Activated CD4-positive, alpha-beta memory T cell treated with anti-CD3 and anti-CD28 coated beads for 36 hours (primary cell): ENCODE results near the gene DXO. TPM values are rescaled to one million over a fixed set of nuclear protein-coding genes. Genes with fewer than 3 reads are reported as not detected.
"Not testable (repeated sequence)": the region's sequence is repeated elsewhere in the genome, so short reads cannot be mapped to it uniquely, and the experiment has no call there.

Experiments used
- CTCF ChIA-PET: fragments of 350-600 bp; sonication (Branson Sonifier 250); formaldehyde crosslinking; loops from one replicate; lab custom pipeline; 2021; ENCODE audit warnings: antibody characterized with exemption, inconsistent platforms; lab: Charles Lee
- POLR2A ChIA-PET: fragments of 350-600 bp; sonication (Branson Sonifier 250); formaldehyde crosslinking; loops from one replicate; lab custom pipeline; 2021; ENCODE audit warnings: antibody characterized with exemption; lab: Charles Lee
- DNase-seq: peaks from one replicate; pipeline ENCODE4 v3.0.0-alpha.2; 2020
- H3K27ac Mint-ChIP-seq: one replicate; pipeline ENCODE4 v1.8.0; 2021; ENCODE audit warnings: mixed read lengths
- H3K27me3 Mint-ChIP-seq: one replicate; pipeline ENCODE4 v1.8.0; 2021; ENCODE audit warnings: mixed read lengths
- H3K36me3 Mint-ChIP-seq: one replicate; pipeline ENCODE4 v1.8.0; 2021; ENCODE audit warnings: mixed read lengths
- H3K4me1 Mint-ChIP-seq: one replicate; pipeline ENCODE4 v1.8.0; 2021; ENCODE audit warnings: low read depth, mixed read lengths
- H3K4me3 Mint-ChIP-seq: one replicate; pipeline ENCODE4 v1.8.0; 2021; ENCODE audit warnings: mild to moderate bottlenecking, mixed read lengths
- H3K9me3 Mint-ChIP-seq: one replicate; pipeline ENCODE4 v1.8.0; 2021; ENCODE audit warnings: mixed read lengths
- intact Hi-C: fragments of 100-400 bp; cut with micrococcal nuclease; formaldehyde crosslinking; loops from one replicate; pipeline ENCODE4 v1.15.1; 2023
- total RNA-seq, 2 experiments: library from RNA; stranded (reverse); gene quantifications; one replicate each; pipeline ENCODE4 v1.2.3, GENCODE V29; 2021

The DXO gene
- total RNA-seq: 10 to 100 TPM; 10.8 to 12.3 TPM

DNA sequence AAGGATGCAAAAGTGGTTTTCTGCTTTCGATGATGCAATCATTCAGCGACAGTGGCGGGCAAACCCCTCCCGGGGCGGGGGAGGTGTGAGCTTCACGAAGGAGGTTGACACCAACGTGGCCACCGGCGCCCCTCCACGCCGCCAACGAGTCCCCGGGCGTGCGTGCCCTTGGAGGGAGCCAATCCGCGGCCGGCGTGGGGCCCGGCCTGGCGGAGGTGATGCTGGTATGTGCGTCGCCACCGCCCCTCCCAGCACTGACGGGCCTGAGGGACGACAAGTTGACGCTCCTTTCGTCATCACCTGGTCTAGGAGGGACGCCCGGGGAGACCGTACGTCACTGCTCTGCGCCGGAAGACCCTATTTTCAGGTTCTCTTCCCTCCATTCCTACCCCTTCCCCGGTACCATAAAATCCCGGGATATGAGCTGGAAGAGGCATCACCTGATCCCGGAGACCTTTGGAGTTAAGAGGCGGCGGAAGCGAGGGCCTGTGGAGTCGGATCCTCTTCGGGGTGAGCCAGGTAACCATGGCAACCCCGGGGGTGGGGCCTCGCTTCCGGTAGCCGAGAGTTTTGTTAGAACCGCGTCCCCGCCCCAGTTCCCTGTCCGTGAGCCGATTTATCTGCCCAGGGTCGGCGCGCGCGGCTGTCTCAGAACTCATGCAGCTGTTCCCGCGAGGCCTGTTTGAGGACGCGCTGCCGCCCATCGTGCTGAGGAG lies at the start of gene DXO:
Gene DXO (minus strand): TSS at position 146 of the 716 bp plus-strand sequence. CDS start 463 bp downstream, outside the sequence.
- peak within 1 kb of the TSS; percentile 95 for H3K4me3 Mint-ChIP-seq
- peaks cover 39% of the 10 kb centered on the region for H3K4me1 Mint-ChIP-seq
- CTCF ChIA-PET: interaction anchor here (0.9 to 1.8 kb wide), 3 partner anchors 13 to 20 kb away, joined by 3 to 7 read pairs (median 3); partner anchors contain the start of genes NELFE and SKIC2
- H3K36me3 Mint-ChIP-seq: peaks cover 28% of the 10 kb centered on the region
- no peaks in the 10 kb centered on the region for H3K27me3 Mint-ChIP-seq
- no peaks in the 10 kb centered on the region for H3K9me3 Mint-ChIP-seq
- DNase-seq: peak; percentile 99
- POLR2A ChIA-PET: interaction anchor here (0.7 to 4.2 kb wide), 12 partner anchors 9 to 1327 kb away, joined by 3 to 39 read pairs (median 3); partner anchors contain the start of genes ATF6B, DDX39B, EHMT2 and HSPA1B
- H3K27ac Mint-ChIP-seq: peak within 1 kb of the TSS; percentile 100
- intact Hi-C loops: loop anchor here (1.0 to 10.0 kb wide), 4 partner anchors 13 to 1003 kb away; partner anchors contain the start of genes AGPAT1, CLIC1, RNF5 and SKIC2

DNA sequence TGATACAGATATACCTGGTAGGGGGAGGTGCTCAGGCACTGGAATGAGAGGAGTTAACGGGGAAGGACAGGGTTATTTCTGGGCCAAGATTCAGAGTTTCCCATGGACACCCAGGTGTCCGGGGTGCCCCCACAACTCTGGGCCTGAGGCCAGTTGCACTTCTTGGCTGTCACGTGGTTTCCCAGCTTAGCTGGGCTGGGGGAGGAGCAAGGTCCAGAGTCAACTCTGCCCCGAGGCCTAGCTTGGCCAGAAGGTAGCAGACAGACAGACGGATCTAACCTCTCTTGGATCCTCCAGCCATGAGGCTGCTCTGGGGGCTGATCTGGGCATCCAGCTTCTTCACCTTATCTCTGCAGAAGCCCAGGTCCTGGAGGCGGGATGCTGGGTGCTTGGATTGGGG lies 42.6 kb upstream of the DXO start, which contains the start of gene C4B:
Gene C4B (plus strand): TSS at position 249 of the 400 bp plus-strand sequence. CDS start 51 bp downstream, at position 300.
- H3K27me3 Mint-ChIP-seq, H3K4me3 Mint-ChIP-seq, DNase-seq, H3K4me1 Mint-ChIP-seq, H3K9me3 Mint-ChIP-seq, intact Hi-C loops, POLR2A ChIA-PET, H3K36me3 Mint-ChIP-seq, H3K27ac Mint-ChIP-seq, CTCF ChIA-PET: not testable (repeated sequence)

DNA sequence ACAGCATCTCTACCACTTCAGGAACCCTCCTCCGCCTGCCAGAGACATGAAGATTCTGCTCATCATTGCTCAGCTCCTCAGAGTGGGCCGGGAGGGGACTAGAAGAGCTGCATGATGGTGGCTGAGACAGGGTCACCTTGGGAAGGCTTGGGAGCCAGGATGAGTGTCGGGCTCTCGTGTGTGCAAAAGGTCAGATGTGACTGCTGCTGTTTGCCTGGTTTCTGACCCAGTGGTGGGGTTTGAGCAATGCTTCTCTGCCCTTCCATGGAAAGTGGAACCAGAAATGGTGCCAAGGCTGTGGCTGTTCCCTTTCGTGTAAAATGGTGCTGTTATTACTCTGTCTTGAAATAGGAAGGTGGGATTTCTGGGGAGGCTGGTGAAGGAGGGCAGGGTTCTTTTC lies 41.8 kb upstream of the DXO start:
- CTCF ChIA-PET, POLR2A ChIA-PET, H3K27ac Mint-ChIP-seq, DNase-seq, intact Hi-C loops, H3K4me3 Mint-ChIP-seq, H3K9me3 Mint-ChIP-seq, H3K27me3 Mint-ChIP-seq, H3K36me3 Mint-ChIP-seq, H3K4me1 Mint-ChIP-seq: not testable (repeated sequence)

DNA sequence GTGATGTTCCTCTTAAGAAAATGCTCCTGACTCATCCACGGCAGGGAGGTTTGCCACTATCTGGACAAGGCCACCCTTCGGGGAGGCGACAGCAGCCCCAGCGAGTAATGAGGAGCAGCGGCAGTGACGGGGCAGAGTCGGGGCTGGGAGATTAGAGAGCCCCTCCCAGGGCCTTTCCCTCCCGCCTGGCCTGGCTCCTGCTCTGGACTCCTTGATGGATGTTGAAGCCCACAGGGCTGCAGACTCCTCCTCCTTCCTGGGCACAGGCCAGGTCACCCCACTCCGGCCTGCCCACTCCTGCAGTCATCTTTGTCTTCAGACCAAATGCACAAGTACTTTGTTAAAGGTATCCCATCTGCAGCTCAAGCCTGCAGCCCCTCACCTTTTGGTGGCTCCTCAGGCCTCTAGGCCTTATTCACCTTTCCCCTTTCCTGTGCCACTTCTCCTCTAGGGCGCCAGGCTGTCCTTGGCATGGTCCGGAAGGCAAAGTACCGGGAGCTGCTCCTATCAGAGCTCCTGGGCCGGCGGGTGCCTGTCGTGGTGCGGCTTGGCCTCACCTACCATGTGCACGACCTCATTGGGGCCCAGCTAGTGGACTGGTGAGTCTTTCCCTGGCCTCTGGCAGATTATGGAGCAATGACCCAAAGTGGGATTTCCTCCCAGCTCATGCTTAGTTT lies 41.1 kb upstream of the DXO start:
- H3K27ac Mint-ChIP-seq, intact Hi-C loops, H3K36me3 Mint-ChIP-seq, CTCF ChIA-PET, H3K4me3 Mint-ChIP-seq, DNase-seq, H3K4me1 Mint-ChIP-seq, POLR2A ChIA-PET, H3K9me3 Mint-ChIP-seq, H3K27me3 Mint-ChIP-seq: not testable (repeated sequence)

DNA sequence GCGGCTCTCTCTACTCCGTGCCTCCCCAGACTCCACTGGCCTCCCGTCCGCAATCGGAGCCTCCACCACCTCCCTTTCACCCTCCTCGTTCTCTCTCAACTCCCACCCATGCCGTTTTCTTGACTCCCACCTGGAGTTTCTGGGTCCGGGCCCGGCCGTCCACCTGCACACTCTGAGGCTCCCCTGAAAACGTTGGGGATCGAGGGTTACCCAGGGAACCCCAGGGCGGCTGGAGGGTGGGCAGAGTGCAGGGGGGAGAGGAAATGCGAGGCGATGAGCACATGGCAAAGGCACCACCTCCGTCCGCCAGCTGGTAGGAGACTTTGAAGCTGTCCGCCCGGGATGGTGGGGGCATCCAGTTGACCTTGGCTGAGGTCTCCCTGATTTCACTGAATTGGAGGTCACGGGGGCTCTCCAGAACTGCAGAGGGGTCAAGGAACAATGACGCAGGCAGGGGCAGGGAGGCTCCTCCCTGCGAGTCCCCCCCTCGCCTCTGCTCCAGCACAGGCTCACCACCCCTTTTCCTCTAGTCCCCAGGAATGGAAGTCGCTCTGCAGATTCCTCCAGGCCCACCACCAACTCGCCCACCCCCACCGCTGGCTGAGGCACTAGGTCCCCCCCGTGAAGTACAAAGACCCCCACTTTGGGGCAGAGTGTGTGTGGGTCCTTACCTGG lies 39.1 kb upstream of the DXO start:
- H3K4me1 Mint-ChIP-seq, intact Hi-C loops: not testable (repeated sequence)

DNA sequence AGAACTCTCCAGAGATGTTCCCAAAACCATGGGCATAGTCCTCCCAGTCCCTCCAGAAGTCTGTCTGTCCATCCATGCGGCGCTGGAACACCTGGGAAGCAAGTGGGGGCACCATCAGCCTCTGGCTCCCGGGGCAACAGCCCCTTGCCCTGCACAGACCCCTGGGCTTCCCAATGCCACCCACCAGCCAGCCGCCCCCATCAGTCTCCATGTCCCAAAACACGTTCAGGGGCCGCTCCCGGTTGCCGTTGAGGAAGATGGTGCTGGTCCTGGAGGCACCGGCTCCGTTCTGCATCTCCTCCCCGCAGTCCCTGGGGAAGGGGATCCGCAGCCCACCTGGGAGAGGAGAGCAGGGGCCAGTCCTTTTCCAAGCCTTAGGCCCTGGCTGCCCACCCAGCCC lies 37.6 kb upstream of the DXO start:
- CTCF ChIA-PET, H3K9me3 Mint-ChIP-seq, H3K36me3 Mint-ChIP-seq, intact Hi-C loops, POLR2A ChIA-PET, H3K4me1 Mint-ChIP-seq, H3K27ac Mint-ChIP-seq, H3K4me3 Mint-ChIP-seq, DNase-seq, H3K27me3 Mint-ChIP-seq: not testable (repeated sequence)

More for the DNA sequence above, 39.1 kb upstream of the DXO start:
- CTCF ChIA-PET, H3K9me3 Mint-ChIP-seq, H3K4me3 Mint-ChIP-seq, H3K36me3 Mint-ChIP-seq, H3K27me3 Mint-ChIP-seq, POLR2A ChIA-PET, H3K27ac Mint-ChIP-seq, DNase-seq: not testable (repeated sequence)

DNA sequence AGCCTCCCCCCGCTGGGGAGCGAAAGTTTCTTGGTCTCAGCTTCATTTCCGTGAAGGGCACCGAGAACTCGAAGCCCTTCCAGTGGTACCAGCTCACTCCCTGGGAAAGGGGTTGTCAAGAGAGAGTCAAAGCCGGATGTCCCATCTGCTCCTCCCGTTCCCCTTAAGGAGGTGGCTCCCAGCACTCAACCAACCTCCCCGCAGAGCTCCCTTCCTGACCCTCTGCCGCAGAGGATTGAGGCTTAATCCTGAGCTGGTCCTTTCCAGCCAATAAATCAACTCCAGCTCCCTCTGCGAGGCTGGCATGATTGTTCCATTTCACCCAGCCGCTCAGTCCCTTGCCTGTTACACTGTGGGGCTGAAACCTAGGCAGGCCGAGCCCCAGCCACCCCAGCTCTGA lies 36.7 kb upstream of the DXO start:
- POLR2A ChIA-PET, CTCF ChIA-PET, H3K4me1 Mint-ChIP-seq, H3K4me3 Mint-ChIP-seq, H3K27me3 Mint-ChIP-seq, DNase-seq, H3K27ac Mint-ChIP-seq, intact Hi-C loops, H3K36me3 Mint-ChIP-seq, H3K9me3 Mint-ChIP-seq: not testable (repeated sequence)

DNA sequence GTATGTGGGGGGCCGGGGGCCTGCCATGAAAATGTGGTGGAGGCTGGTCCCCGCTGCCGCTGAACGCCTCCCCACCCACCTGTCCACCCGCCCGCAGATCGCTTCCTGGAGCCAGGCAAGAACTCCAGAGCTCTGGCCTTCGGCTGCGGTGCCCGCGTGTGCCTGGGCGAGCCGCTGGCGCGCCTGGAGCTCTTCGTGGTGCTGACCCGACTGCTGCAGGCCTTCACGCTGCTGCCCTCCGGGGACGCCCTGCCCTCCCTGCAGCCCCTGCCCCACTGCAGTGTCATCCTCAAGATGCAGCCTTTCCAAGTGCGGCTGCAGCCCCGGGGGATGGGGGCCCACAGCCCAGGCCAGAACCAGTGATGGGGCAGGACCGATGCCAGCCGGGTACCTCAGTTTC lies 36.1 kb upstream of the DXO start:
- H3K9me3 Mint-ChIP-seq, H3K27ac Mint-ChIP-seq, H3K27me3 Mint-ChIP-seq, H3K4me1 Mint-ChIP-seq, CTCF ChIA-PET, intact Hi-C loops, H3K4me3 Mint-ChIP-seq, POLR2A ChIA-PET, H3K36me3 Mint-ChIP-seq, DNase-seq: not testable (repeated sequence)

DNA sequence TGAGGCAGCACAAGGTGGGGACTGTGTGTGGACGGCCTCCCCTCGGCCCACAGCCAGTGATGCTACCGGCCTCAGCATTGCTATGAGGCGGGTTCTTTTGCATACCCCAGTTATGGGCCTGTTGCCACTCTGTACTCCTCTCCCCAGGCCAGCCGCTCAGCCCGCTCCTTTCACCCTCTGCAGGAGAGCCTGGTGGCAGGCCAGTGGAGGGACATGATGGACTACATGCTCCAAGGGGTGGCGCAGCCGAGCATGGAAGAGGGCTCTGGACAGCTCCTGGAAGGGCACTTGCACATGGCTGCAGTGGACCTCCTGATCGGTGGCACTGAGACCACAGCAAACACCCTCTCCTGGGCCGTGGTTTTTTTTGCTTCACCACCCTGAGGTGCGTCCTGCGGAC lies 35.1 kb upstream of the DXO start:
- POLR2A ChIA-PET, H3K27me3 Mint-ChIP-seq, H3K4me3 Mint-ChIP-seq, DNase-seq, CTCF ChIA-PET, intact Hi-C loops, H3K9me3 Mint-ChIP-seq, H3K36me3 Mint-ChIP-seq, H3K4me1 Mint-ChIP-seq, H3K27ac Mint-ChIP-seq: not testable (repeated sequence)

DNA sequence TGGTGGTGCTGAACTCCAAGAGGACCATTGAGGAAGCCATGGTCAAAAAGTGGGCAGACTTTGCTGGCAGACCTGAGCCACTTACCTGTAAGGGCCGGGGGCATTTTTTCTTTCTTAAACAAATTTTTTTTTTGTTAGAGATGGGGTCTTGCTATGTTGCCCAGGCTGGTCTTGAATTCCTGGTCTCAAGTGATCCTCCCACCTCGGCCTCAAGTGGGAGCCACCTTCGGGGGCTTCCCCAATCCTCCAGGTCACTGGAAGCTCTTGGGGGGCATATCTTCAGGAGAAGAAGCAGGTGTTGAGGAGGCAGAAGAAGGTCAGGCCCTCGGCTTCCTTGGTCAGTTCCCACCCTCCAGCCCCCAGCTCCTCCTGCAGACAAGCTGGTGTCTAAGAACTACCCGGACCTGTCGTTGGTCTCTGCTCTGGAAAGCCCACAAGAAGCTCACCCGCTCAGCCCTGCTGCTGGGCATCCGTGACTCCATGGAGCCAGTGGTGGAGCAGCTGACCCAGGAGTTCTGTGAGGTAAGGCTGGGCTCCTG lies 34.1 kb upstream of the DXO start:
- H3K36me3 Mint-ChIP-seq, H3K9me3 Mint-ChIP-seq, POLR2A ChIA-PET, H3K4me3 Mint-ChIP-seq, DNase-seq, H3K27ac Mint-ChIP-seq, intact Hi-C loops, CTCF ChIA-PET, H3K4me1 Mint-ChIP-seq, H3K27me3 Mint-ChIP-seq: not testable (repeated sequence)

DNA sequence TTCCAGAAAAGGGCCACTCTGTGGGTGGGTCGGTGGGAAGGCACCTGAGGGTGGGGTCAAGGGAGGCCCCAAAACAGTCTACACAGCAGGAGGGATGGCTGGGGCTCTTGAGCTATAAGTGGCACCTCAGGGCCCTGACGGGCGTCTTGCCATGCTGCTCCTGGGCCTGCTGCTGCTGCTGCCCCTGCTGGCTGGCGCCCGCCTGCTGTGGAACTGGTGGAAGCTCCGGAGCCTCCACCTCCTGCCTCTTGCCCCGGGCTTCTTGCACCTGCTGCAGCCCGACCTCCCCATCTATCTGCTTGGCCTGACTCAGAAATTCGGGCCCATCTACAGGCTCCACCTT lies 33.6 kb upstream of the DXO start:
- H3K27me3 Mint-ChIP-seq, H3K4me1 Mint-ChIP-seq, H3K4me3 Mint-ChIP-seq, H3K9me3 Mint-ChIP-seq, POLR2A ChIA-PET, intact Hi-C loops, CTCF ChIA-PET, H3K36me3 Mint-ChIP-seq, H3K27ac Mint-ChIP-seq: not testable (repeated sequence)
- peak; percentile 7 for DNase-seq

DNA sequence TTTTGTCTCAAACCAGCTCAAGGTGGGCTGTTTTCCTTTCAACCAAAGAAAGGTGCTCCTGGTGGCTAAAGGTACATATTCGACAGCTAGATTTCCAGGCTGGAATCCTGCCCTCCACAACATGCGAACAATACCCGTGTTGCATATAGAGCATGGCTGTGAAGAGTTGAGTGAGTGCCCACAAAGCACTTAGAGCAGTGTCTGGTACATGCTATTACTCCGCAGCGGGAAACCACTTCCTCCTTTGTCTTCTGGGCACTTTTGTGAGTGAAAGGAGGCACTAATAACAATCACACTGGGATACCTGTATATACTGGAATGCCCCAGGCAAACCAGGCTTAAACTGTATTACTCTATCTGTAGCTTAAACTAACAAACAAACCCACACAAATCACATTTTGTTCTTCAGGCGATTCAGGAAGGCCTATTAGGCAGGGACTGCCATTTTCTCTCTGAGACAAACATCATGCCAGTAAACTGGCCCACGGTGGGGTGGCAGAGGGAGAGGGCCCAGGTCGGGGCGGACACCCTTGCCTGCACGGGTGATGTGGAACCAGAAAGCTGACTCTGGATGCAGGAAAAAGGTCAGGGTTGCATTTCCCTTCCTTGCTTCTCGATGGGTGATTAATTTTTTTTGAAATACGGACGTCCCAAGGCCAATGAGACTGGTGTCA lies 33.1 kb upstream of the DXO start:
- H3K27ac Mint-ChIP-seq, H3K9me3 Mint-ChIP-seq, H3K27me3 Mint-ChIP-seq, H3K4me3 Mint-ChIP-seq, H3K4me1 Mint-ChIP-seq, intact Hi-C loops, POLR2A ChIA-PET, H3K36me3 Mint-ChIP-seq, CTCF ChIA-PET: not testable (repeated sequence)
- peak; percentile 6 for DNase-seq
